PC-9 (cell line): ENCODE measurements around the gene UBAP2L.

Source experiments
- CTCF ChIP-seq: fragments of 200-600 bp; sonication (generic); conservative IDR thresholded peaks from 2 replicates; pipeline ENCODE4 v1.6.1; 2017; ENCODE audit warnings: mixed run types, antibody characterized with exemption, mild to moderate bottlenecking, moderate library complexity
- EZH2 ChIP-seq: fragments of 200-600 bp; sonication (generic); IDR thresholded peaks from 2 replicates; pipeline ENCODE4 v1.8.0; 2017; ENCODE audit warnings: antibody characterized with exemption, low read depth

- TF ChIP-seq CTCF: no peak
- no peak for TF ChIP-seq EZH2
These were observed 2.2 kb downstream of the UBAP2L start for GRCh38 chr1:154222918-154223317.
